NCI-H345 treated with DMSO at 0.1 percent for 48 hours (cell line): ENCODE results near the gene SERPINF2.
"Not testable (repeated sequence)": the region's sequence is repeated elsewhere in the genome, so short reads cannot be mapped to it uniquely, and the experiment has no call there.

Experiments
- DNase-seq: peaks from one replicate; lab custom pipeline; 2025; ENCODE audit not compliant: unreplicated experiment; lab: John Stamatoyannopoulos, UW

SERPINF2 gene

DNA sequence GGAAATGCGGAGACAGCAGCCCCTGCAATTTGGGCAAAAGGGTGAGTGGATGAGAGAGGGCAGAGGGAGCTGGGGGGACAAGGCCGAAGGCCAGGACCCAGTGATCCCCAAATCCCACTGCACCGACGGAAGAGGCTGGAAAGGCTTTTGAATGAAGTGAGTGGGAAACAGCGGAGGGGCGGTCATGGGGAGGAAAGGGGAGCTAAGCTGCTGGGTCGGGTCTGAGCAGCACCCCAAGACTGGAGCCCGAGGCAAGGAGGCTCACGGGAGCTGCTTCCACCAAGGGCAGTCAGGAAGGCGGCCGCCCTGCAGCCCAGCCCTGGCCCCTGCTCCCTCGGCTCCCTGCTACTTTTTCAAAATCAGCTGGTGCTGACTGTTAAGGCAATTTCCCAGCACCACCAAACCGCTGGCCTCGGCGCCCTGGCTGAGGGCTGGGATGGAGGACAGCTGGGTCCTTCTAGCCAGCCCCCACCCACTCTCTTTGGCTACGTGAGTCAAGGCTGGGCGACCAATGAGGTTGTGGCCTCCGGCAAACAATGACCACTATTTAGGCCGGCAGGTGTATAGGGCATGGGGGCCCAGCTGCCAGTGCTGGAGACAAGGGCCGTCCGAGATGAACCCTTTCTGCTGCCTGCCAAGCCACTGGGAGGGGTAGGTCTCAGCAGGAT lies 19.7 kb downstream of the SERPINF2 start:
- DNase-seq, result no peak

DNA sequence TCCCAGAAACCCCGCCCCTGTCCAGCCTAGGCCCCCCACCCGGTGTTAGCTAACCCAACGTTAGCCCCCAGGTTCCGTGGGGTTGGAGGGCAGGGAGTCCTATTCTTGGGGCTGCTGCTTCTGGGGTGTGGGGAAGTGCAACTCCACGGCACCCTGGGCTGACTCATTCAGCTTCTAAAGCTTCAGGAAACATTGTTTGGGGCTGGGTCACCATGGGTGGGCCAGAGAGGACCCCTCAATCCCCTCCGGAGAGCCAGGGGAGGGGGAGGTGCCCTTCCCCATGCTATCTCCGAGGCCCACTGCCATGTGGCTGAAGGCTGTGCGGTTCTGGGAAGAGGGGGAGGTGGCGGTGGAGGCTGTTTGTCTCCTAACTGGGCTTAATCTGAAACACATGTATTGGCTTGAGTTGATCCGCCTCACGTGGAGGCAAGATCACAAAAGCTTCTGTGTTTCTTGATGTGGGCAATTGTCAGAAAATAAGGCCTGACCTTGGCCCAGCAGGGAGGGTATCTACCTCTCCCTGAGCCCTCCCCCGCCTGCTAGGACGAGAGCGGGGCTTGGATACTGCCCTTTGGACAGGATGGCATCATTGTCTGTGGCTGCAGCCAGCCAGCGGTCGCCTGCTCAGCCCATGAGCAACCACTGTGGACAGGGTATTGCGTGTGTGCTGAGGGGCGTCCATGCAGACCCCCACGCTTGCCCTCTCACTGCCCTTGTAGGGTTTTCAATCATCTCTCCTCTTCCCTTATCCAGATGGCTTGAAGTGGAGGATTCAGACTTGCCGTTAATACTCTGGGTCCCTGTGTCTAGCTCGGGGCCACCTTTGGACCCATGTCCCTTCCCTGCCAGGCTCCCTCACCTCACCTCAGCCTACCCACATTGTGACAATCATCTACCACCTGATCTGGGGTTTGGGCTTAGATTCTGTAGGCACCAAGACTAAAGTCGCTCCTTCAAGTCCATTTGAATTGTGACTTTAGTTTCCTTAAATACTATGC lies 20.5 kb downstream of the SERPINF2 start:
- DNase-seq, result no peak

DNA sequence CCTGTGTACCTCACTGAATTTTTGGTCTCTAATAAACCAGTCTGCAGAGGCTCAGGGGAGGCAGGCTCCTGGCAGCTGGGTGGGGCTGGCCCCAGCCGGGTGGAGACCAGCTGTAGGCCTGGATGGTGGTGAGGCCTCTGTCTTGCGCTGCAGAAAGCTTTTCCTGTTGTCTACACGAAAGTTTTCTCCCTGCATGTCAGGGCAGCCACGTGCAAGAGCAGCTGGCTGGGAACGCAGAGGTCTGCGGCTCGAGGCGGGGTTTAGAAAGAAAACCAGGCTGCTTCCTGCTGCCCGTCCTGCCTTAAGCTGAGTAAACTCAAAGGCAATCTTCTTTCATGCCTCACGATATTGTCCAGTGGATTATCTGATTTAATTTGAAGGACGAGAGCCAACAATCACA lies 21.6 kb downstream of the SERPINF2 start:
- no peak for DNase-seq

DNA sequence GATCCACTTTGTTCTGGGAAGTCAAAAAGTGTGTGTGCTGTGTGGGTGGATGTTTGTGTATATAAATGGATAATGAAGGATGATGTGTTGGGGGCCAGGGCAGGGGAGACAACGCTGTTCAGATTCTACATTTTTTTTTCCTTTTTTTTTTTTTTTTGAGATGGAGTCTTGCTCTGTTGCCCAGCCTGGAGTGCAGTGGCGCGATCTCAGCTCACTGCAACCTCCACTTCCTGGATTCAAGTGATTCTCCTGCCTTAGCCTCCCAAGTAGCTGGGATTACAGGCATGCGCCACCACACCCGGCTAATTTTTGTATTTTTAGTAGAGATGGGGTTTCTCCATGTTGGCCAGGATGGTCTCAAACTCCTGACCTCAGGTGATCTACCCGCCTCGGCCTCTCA lies 22.0 kb downstream of the SERPINF2 start:
- DNase-seq, result not testable (repeated sequence)

DNA sequence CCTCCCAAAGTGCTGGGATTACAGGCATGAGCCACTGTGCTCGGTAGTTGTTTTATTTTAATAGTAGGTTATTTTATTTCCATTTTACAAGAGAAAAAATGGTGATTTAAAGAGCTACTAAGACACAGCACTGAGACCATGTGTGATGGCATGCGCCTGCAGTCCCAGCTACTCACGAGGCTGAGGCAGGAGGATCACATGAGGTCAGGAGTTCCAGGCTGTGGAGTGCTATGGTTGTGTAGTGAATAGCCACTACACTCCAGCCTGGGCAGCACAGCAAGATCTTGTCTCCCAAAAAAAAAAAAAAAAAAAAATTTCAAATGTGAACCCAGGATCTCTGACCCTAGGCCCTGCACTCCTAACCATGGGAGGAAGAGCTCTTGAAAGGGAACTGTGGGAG lies 22.9 kb downstream of the SERPINF2 start:
- no peak for DNase-seq

DNA sequence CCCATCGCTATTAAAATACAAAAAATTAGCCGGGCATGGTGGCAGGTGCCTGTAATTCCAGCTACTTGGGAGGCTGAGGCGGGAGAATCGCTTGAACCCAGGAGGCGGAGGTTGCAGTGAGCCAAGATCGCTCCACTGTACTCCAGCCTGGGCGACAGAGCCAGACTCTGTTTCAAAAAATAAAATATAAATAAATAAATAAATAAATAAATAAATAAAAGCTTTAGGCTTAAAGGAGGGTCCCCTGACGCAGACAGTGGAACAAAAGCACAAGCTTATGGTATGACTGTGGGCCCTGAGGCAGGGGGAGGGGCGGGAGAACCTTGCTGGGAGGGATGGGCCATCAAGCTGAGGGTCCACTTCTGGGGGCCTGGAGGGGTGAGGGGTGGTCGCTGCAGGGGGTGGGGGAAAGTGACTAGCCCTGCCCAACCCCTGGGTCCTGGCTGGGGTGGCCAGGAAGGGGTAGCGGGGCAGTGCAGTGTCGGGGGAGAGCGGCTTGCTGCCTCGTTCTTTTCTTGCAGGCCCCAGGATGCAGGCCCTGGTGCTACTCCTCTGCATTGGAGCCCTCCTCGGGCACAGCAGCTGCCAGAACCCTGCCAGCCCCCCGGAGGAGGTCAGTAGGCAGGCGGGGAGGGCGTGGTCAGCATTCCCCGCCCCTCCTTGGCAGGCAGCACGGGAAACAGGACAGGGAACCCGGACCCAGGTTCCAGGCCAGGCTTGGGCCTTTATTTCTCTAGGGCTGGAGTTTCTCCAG lies 23.9 kb downstream of the SERPINF2 start:
- no peak for DNase-seq

DNA sequence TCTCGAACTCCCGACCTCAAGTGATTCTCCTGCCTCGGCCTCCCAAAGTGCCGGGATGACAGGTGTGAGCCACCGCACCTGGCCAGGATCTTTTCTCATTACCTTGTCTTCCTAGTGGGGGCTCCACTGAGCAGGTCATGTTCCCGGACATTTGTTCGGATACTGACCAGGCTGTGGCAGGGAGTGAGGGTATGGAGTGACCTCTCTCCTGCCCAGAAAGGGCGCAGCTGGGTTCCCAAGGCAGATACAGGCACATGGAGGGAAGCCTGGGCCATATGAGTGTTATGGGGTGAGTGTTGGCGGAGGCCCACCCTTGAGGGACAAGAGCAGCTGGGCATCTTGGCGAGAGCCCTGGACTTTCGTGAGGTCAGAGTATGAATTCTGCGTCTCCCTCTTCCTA lies 24.7 kb downstream of the SERPINF2 start:
- DNase-seq, result no peak

DNA sequence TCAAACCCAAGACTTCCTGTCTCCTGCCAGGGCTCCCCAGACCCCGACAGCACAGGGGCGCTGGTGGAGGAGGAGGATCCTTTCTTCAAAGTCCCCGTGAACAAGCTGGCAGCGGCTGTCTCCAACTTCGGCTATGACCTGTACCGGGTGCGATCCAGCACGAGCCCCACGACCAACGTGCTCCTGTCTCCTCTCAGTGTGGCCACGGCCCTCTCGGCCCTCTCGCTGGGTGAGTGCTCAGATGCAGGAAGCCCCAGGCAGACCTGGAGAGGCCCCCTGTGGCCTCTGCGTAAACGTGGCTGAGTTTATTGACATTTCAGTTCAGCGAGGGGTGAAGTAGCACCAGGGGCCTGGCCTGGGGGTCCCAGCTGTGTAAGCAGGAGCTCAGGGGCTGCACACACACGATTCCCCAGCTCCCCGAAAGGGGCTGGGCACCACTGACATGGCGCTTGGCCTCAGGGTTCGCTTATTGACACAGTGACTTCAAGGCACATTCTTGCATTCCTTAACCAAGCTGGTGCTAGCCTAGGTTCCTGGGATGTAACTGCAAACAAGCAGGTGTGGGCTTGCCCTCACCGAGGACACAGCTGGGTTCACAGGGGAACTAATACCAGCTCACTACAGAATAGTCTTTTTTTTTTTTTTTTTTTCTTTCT lies 27.3 kb downstream of the SERPINF2 start:
- DNase-seq, result peak; percentile 27

DNA sequence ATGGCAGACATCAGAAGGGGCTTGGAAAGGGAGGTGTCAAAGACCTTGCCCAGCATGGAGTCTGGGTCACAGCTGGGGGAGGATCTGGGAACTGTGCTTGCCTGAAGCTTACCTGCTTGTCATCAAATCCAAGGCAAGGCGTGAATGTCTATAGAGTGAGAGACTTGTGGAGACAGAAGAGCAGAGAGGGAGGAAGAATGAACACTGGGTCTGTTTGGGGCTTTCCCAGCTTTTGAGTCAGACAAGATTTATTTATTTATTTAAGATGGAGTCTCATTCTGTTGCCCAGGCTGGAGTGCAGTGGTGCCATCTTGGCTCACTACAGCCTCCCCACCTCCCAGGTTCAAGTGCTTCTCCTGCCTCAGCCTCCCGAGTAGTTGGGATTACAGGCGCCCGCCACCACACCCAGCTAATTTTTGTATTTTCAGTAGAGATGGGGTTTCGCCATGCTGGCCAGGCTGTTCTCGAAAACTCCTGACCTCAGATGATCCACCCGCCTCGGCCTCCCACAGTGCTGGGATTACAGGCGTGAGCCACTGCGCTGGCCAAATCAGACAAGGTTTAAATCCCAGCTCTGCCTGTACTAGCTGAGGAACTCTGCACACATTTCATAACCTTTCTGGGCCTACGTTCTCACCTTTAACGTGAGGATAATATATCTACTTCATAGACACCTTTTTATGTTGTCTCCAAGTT lies 30.5 kb downstream of the SERPINF2 start:
- not testable (repeated sequence) for DNase-seq

DNA sequence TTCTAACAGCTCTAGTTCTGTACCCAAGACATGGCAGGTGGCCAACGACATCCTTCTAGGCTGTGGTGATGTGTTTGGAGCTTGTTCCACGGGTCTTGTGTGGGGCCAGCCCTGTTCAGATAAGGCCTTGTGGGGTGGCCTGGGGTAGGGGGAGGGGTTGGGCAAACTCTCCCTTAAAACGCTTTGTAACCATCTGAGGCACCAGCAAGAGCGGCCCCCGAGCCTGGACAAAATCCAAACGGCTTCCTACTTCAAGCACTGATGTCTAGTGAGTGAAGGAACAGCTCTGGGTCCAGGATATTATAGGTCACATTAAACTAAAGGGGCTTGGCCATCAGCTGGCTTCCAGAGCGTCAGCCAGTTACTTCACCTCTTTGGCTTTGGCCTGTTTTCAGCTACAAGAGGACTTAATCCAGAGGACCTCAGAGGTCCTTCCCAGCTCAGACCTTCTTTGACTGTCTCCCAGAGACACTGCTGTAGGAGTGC lies 31.1 kb downstream of the SERPINF2 start:
- DNase-seq, result no peak

DNA sequence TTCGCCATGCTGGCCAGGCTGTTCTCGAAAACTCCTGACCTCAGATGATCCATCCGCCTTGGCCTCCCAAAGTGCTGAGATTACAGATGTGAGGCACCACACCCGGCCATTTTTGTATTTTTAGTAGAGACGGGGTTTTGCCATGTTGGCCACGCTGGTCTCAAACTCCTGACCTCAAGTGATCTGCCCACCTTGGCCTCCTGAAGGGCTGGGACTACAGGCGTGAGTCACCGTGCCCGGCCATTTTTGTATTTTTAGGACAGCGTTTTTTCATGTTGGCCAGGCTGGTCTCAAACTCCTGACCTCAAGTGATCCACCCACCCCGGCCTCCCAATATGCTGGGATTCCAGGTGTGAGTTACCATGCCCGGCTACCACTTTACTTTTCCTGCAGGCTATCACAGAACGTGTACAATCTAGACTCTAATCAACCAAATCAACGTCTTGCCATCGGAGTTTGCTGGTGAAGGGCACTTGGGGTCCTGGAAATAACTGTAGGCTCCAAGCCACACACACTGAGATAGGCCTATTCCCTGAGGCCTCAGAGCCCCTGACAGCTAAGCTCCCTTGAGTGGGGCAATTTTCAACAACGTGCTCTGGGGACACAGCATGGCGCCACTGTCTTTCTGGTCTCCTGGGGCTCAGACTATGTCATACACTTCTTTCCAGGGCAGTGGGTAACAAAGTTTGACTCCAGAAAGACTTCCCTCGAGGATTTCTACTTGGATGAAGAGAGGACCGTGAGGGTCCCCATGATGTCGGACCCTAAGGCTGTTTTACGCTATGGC lies 31.9 kb downstream of the SERPINF2 start:
- no peak for DNase-seq

DNA sequence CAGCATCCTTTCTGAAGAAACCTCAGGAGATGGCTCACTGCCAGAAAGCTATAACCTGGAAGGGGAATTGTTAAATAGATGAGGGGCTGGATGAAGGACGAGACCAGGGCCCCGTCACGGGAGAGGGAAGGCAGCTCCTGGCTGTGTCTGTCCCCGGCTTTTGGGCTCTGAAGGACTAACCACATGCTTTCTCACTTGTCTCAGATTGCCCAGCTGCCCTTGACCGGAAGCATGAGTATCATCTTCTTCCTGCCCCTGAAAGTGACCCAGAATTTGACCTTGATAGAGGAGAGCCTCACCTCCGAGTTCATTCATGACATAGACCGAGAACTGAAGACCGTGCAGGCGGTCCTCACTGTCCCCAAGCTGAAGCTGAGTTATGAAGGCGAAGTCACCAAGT lies 33.7 kb downstream of the SERPINF2 start:
- DNase-seq, result no peak

DNA sequence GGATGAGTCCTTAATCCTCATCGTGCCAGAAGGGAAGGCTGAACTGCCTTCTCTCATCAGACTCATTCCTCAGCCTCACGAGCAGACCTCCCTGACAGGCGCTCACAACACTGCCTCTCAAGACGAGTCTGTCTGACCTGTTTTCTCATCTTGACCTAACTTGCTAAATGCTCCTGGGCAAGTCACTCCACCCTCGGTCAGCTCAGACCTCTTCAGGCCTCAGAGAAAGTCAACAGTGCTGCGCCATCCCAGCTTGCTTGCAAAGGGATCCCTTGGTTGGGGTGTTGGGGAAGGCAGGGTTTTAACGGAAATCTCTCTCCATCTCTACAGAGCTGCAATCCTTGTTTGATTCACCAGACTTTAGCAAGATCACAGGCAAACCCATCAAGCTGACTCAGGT lies 34.2 kb downstream of the SERPINF2 start:
- no peak for DNase-seq

DNA sequence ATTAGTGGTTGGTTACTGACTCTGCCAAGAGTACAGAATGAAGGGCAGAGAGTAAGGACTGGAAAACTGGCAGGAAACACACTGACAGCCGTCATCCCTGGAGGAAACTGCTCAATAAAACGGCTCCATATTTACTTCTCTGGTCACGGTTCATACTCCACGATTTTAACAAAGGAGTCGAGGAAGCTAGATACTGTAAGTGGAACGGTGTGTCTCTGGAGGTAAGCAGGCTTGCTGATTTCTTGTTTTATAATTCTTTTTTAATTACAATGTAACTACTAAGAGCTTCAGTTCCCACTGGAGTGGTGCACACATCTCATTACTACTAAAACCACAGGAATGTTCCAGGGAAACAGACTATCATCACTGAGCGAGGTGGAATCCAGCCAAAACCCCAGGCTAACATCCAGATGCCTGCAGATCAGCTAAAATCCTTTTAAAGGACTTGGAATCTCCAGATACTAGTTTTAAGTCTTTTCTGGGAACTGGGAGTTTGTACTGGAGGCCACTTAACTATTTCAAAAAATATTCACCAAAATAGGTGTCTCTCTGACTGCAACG lies 37.0 kb downstream of the SERPINF2 start:
- DNase-seq, result no peak

DNA sequence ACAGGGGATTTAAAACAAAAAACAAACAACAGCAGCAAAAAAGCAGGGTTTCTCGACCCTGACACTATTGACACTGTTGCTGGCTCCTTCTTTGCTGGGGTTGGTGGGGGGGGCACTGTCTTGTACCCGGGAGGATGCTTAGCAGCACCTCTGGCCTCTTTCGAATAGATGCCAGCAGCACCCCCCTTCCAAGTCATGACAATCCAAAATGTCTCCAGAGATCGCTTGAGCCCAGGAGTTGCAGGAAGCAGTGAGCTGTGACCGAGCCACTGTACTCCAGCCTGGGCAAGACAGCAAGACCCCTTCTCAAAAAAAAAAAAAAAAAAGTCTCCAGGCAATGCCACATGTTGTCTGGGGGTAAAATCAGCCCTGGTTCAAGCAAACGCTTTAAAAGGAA lies 39.5 kb downstream of the SERPINF2 start:
- DNase-seq, result no peak

DNA sequence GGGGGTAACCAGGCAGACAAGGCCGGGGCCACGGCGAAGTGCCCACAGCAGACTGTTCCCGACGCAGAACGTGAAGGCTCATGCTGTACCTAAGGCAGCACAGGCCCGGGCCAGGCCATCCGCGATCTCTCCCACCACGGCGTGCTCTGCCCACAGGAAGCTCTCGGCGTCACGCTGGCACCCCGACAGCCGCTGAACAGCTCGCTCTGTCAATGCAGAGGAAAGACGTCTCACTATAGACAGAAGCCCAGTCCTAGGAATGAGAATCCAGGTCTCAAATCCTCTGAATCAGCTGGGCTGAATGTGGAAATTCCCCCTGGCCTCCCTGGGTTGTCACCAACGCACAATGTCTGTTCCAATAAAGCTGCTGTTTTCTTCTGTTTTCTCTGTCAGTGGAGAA lies 40.6 kb downstream of the SERPINF2 start:
- DNase-seq, result no peak

DNA sequence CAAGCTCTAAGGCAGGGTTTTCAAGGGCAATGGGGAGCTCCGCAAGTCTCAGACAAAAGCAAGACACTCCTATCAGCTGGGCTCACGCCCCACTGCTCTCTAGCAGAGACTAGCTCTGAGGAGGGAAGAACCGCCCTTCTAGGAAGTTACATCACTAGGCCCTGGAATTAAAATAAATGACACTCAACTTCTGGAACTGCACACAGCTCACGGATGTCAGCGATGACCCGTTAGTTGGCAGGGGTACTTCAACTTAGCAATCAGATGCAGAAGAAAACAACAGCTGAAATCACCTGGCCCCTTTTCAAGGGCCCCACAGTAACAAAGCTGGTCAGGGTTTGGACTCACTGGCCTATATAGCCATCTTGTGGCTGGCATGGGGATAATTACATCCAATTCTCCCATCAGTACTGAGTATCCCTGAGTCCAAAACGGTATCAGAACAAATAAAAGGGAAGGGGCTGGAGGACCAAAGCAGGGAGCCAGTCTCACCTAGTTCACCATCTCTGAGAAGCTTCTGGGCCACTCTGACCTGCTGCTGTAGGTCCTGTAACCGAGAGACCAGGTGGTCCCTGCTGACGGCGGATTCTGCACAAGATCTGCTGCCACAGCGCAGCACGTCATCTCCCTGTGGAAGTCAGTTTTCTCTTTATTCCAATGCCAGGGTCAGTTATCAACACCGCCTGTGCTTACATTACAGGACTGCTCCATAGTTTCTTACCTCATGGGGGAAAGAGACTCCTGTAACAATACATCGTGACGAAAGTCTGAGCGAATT lies 41.4 kb downstream of the SERPINF2 start:
- no peak for DNase-seq

DNA sequence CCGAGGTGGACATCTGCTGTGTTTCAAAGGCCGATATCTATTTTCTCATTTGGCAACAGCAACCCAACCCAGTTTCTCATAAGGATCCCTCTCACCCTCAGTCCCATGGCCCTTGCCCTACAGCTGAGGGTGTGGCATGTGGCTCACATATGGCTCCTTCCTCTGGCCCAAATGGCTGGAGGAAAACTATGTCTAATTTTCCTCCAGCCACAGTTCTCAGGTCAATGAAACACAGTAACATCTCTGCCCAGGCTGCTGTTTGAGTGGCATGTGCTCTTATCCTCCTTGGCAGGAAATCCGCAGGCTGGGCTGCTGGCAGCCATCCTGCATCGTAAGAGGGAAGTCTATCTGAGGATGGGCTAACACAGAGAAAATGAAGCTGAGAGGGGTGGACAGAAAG lies 43.3 kb downstream of the SERPINF2 start:
- DNase-seq, result no peak
